GM12874 (cell line): Measurements from ENCODE around the gene DUS3L.

ENCODE experiments used
- CTCF ChIP-seq: IDR thresholded peaks from 2 replicates; pipeline ENCODE4 v1.5.1; 2011; ENCODE audit warnings: low read depth, mild to moderate bottlenecking, control low read depth, low read length, moderate library complexity; ENCODE audit not compliant: insufficient read depth

DUS3L gene

GRCh38 chr19:5789351-5789761, 1.6 kb downstream of the DUS3L start:
- no peak for TF ChIP-seq CTCF

- no peak for TF ChIP-seq CTCF
These were observed 2.5 kb downstream of the DUS3L start for GRCh38 chr19:5788422-5788821.

- TF ChIP-seq CTCF, result no peak
These were observed 3.4 kb downstream of the DUS3L start for GRCh38 chr19:5787409-5788182.

GRCh38 chr19:5786593-5787408, 4.2 kb downstream of the DUS3L start:
- TF ChIP-seq CTCF, result no peak

- no peak for TF ChIP-seq CTCF
These were observed 5.5 kb downstream of the DUS3L start for GRCh38 chr19:5785423-5785822.

GRCh38 chr19:5784581-5785147, 6.3 kb downstream of the DUS3L start, which contains the start of gene PRR22:
Gene PRR22 (minus strand): TSS chr19:5784746. CDS start chr19:5784660, 86 bp downstream.
- TF ChIP-seq CTCF, result no peak
